HK-2 (cell line): ENCODE data around the gene CDK19.

Source experiments
- DNase-seq: peaks from one replicate; pipeline ENCODE4 v3.0.0-alpha.2; 2018; ENCODE audit not compliant: unreplicated experiment

CDK19 gene

DNA sequence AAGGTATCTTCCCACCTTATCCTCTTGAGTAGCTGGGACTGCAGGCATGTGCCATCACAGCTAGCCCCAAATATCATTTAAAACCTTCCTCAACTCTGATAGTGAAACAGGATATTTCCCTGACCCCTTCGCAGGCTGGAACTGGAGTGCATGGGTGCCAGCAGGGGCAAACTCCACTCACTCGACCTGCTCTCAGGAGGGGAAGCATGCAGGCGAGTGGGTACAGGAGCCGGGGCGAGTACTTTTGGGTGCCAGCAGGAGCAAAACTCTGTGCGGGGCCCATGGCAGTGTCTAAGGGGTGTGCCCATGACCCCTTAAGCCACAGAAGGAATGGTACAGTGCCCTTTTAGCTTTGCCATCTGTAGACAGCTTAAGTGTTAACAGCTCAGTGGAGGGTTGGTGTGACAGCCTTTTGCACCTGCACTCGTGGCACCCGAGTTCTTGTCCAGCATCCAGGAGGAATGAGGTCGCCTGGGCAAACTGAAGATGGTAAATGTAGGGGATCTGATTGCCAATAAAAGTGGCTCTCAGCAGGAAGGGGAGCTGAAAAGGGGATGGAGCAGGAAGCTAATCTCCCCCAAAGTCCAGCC, 155.1 kb downstream of the CDK19 start:
- no peak for DNase-seq

DNA sequence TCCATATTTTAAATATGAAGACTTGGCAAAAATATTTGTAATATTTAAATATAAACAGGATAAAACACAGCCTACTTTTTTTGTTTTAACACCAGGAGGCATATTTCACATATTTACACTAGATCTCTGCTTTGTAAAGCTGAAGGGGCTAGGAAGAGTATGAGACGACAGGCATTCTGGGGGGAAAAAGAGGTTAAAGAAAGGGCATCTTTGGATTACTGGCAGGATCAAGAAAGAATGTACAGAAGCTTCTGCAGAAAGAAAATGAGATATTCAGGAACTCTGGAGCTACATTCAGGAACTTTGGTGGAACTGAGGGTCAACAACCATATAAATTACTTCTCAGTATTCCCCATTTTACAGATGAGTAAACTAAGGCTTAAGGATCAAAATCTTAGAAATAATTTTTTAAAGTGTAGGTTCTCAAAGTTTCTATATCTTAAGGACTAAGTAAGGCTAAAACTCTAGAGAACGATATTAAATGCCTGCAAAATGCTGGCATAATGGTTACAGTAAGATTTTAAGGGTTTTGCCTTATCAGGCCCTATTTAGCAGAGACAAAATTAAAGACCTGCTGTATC, 156.5 kb downstream of the CDK19 start:
- no peak for DNase-seq

DNA sequence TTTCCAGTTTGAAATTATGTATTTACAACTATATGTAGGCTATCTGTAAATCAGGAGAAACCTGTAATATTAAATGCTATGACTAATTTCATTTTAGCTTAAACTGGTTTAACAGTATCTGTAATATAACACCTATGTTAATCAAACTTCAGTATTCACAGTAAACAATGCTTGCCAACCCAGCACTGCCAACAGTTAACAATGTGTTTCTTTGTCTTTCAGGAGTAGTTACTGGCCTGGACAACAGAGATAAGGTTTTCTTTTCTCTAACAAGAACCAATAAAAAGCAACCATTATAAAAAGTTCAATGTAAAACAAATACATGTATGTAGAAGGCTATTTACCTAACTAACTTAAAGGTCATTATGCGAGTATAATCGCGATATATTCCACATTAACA, 158.8 kb downstream of the CDK19 start:
- DNase-seq: no peak

DNA sequence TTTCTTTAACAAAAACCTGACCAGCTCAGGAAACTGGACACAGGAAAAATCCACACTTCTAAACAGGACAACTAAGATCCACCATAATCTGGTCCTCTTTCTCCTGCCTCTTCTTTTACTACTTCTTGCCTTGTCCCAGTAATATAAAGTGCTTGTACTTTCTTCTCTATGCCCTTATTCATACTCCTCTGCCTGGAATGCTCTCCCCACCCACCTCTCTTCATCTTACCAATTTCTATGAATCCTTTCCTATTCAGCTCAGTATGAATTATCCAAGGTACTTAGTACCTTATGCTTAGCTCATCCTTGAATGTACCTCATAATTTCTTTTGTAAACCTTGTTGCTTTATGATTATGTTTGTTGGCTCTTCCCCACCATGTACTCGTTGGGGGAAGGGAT, 159.4 kb downstream of the CDK19 start:
- no peak for DNase-seq

DNA sequence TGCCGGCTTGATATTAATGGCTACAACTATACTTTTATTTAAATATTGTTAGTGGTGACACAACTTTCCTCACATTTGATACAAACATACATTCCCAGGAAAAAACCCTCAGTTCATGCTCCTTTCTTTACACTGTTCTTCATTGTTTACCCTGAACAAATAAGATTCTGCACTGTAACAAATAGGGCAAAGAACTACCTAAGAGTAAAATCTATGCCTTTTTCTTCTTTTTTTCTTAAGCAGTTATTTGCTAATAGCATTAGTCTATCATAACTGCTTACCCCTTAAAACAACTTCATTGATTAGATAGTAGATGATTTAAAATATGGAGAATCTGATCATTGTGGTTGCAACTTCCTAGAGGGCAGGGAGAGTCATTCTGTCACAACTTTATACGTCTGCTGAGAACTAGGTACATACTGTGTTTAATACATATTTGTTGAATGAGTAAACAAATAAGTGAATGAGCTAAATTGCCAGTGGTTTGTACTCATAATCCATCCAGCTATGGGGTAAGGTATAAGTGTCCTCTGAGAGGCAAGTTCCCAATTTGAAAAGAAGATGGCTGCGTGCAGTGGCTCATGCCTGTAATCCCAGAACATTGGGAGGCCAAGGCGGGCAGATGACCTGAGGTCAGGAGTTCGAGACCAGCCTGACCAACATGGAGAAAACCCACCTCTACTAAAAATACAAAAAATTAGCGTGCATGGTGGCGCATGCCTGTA, 161.0 kb downstream of the CDK19 start:
- DNase-seq: no peak

DNA sequence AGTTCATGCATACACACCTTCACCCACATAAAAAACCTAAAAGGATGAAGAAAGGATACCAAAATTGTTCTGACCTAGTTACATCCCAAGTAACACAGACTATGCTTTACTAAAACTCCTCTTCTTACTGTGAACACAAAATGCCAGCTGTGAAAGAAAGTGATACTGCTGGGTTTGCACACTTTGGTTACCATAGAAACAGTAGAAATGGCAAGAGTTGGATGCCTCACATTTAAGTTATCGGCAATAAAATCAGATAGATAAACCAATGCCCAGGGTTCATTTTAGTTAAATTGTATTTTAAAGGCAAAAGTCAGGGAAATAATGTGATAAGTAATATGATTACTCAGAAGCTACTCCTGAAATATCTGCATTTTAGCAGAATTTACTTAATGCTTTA, 161.9 kb downstream of the CDK19 start:
- no peak for DNase-seq

DNA sequence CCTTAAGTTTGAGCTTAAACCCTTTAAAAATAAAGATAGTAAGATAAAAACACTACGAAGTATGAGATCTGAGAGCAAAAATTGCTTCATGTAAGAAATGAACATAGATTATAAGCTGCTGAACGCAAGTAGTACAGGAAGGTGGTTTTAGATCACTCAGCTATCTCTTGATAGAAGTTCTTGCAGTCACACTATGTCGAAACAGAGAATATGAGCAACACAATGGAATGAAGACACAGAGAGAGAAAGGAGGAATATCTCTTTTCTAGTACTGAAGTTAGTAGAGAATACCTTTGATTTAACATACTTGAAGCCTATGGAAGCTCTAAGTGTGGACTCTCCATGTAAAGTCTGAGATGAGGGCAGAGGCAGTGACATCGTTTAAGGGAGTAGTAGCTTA, 162.7 kb downstream of the CDK19 start:
- DNase-seq: no peak

DNA sequence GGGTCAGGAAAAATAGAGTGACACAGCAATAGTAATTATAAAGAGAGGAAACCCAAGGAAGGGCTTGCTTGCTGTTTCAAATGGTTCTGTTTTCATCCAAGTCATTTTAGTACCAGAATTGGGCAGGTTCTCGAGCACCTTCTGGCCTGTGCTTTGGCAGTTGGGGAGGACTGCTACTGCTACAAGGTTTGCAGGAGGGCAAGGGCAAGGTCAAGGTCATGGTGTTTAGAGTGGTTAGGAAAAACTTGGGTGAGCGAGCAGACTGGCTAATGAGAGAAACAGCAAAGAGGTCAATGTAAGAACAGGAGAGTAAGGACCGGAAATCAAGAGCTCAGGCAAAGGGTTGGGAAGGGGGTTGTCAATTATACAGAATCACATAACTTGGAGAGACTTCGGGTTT, 164.5 kb downstream of the CDK19 start:
- DNase-seq: no peak

DNA sequence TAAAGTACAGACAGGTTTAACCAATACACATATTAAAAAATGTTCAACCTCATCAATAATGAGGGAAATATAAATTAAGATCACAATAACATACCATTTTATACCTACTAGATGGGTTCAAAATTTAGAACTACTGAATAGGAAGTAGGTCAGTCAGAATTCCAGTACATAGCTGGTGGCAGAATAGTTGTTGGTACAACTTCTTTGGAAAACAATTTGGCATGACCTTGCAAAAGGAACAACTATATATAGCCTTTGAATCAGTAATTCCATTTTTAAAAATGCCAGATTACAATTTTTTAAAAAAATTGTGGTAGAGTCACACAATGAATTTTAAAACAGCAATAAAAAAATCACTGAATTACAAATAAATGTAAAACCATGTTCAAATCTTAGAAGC, 165.6 kb downstream of the CDK19 start:
- no peak for DNase-seq

DNA sequence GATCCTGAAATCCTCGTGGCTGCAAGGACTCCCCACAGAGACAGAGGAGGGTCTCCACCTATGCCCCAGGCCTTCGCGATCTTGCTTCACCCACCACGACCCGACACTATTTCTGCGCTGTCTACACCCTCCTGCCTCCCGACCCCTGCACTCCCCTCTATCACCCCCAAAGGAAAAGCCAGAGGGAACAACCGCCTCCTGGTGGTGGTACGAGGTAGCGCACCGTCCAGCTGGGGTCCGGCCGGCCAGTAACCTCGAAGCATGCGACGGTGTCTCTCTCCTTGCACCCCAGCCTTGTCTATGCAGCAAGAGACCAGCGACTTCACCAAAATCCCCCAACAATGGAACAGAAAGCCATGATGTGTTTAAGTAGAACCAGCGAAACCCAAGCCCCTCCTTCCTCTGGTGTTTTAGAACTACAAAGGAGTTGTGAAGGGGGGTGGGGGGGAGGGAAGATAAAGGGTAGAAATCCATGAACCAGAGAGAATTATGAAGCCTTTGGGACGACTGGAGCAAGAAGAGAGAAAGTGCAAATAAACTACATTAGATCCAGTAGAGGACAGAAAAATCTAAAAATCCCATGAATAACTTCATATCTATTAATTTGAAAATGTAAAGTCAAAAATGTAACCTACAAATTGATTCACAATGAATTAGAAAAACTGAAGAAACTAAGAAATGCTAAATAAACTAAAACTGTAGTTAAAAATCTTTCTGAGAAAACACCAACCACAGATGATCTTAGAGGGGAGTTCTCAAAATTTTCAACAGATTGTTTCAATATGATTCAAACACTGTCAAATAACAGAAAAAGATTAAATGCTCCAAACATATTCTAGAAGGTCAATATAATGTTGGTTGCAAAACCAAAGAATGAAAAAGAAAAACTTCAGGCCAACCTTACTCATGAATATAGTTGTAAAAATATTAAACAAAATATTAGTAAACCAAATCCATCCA, 168.0 kb downstream of the CDK19 start:
- DNase-seq: no peak

DNA sequence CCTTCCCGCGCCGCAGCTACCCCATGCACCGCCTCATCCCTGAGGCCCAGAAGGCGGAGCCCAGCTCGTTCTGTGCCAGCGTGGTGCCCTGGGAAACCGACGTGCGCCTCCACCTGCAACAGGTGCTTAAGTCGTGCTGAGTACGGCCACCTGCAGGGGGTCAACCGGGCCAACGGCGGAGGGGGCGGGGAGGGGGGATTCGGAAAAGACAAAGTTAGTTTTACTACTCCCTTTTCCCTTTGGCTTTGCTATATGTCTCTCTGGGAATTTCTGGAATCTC, 168.9 kb downstream of the CDK19 start:
- no peak for DNase-seq

DNA sequence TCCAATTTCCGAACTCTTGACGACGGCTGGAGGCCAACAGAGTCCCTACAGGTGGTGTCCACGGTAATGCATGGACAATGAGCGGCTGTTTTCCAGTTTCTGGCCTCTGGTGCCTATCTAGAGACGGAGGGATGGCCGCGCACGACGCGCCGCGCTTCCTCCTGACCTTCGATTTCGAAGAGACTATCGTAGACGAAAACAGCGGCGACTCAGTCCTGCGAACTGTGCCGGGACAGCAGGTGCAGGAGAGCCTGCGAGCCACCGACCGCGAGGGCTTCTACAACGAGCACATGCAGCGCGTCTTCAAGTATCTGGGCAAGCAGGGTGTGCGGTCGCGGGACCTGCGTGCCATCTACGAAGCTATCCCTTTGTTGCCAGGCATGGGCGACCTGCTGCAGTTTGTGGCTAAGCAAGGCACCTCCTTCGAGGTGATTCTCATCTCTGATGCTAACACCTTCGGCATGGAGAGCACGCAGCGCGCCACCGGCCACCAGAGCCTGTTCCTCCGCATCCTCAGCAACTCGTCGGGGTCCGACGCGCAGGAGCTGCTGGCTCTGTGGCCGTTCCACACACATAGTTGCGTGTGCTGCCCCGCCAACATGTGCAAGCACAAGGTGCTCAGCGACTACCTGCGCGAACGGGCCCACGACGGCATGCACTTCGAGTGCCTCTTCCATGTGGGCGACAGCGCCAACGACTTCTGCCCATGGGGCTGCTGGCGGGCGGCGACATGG, 169.4 kb downstream of the CDK19 start:
- no peak for DNase-seq

DNA sequence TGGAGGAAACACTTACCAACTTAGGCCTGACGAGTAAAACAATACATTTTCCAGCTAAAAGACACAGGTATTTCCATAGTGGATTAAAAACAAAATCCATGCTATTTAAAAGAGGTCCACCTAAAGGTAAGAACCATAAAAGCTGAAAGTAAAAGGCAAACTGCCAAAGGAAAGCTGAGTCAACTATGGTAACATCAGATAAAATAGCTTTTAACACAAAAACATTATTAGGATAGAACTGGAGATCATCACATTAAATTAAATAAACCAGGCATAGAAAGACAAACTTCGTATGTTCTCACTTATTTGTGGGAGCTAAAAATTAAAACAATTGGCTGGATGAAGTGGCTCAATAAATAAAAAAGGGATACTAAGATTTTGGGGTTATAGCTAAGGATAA, 172.1 kb downstream of the CDK19 start:
- DNase-seq: no peak

DNA sequence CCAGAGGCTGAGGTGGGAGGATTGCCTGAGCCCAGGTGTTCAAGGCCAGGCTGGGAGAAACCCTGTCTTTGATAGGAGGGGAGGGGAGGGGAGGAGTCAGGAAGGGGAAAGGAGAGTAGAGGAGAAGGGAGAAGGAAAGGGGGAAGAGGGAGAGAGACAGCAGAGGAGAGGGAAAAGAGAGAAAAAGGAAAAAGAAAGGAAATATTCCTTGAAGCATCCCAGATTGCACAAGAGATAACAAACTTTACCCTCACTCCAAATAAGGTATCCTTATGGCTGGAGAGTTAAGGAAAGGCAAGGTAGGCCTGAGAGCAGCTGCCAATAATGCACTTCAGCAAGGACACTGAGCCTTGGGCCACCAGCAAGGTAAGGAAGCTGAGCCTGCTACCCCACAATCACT, 172.6 kb downstream of the CDK19 start:
- no peak for DNase-seq

DNA sequence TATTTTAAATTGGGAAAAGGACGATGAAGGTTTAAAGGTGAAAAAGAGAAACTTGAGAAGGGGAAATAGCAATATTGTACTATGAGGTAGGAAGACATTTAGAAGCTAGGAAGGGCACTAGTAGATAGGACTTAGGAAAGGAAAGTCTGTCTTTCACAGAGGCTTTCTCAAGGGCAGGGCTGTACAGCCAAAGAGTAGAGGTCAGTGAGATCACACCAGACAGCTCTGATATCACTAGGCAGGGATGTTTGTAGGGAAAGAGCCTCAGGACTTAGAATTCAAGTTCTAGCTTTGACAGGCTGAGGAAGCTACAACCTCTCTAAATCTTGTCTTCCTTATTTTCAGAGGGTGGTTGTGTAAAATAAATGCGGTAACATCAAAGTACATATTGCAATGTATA, 178.5 kb downstream of the CDK19 start:
- DNase-seq: no peak

DNA sequence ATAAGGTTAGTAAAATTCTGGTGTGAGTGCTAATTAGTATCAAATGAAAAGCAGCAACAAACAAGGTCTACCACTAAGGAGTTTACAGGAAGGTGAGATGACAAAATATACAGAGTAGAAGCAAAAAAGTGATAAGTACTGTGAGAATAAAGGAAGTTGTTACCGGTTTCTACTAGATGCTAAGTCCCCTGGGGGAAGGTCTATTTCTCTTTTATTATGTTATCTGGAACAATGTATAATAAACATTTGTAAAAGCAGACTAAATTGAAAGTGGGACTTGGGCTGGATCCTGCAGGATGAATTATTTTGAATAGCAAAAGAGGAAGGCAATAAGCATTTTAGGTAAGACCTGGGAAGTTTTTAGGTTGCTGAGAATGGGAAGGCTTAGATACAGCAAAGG, 180.2 kb downstream of the CDK19 start:
- no peak for DNase-seq

DNA sequence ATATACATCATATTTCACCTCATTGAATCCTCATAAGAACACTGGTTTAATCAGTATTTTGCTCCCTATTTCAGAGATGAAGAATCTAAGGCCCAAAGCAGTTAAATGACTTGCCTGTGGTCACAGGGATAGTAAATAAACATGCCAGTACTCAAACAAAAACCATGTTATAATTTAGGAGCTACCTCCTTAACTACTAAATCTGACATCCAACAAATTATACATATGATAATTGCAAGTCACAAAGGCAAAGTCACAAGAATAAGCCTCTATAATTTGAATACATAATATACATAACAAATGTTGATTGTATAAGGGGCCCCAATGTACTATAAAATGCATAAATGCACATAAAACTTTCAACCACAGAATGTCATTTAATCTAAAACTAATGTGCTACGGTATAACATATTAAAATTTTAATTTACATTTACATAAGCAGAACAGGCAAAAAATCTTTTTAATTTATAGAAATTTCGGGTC, 181.5 kb downstream of the CDK19 start:
- DNase-seq: no peak

DNA sequence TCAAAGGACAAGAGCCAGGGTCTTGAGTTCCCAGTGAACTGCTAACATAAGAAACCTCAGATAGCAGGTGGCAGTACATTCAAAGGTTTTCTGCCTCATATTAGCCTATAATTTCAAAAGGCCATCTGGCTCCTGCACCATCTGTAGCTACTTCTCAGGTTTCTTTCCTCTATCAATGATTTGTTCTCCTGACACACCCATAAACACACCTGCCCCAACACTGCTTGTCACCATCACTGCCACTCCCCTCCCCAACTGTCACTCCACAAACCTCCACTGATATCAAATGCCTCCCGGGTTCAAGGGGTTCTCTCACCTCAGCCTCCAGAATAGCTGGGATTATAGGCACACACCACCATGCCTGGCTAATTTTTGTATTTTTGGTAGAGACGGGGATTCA, 186.1 kb downstream of the CDK19 start:
- no peak for DNase-seq

DNA sequence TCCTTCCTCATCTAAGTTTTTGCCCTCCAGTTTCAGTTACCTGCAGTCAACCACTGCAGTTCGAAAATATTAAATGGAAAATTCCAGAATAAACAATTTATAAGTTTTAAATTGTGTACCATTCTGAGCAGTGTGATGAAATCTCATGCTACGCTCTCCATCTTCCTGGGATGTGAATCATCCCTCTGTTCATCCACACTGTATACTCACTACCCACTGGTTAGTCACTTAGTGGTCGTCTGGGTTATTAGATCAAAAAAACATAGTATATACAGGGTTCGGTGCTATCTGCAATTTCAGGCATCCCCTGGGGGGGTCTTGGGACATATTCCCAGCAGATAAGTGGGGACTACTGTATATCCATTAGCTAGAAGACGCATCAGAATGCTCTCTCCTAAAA, 186.9 kb downstream of the CDK19 start:
- DNase-seq: no peak

DNA sequence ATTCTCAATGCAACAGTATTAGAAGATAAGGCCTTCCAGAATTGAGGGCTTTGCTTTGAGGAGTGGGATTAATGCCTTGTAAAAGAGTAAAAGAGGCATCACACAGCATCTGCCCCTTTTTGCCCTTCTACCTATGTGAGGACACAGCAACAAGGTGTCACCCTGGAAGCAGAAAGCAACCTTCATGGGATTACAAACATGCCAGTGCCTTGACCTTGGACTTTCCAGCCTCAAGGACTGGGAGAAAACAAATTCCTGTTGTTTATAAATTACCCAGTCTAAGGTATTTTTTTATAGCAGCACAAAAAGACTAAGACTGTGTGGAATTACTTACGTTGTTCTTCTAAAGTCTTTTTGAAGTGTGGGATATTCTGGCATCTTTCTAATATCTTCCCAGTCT, 188.8 kb downstream of the CDK19 start:
- no peak for DNase-seq

DNA sequence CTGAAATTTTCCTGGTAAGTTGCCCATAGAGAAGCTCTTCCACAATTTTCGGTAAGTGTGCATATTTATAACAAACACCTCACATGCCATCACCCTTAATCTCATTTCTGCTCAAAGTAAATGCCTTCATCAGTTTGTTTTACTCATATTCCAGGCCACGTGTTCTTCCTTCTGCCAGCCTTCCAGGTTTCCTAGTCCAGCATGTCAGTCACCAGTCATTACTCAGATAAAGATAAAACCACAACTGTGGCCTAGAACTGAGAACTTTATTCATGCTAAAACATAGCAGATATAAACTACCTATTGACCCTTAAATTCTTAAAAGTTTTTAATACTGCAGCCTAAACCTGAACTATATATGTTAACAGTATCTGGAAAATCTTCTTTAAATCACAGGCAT, 189.4 kb downstream of the CDK19 start:
- DNase-seq: no peak
